ENCODE data around the gene RPL7A. TPM values are rescaled to one million over a fixed set of nuclear protein-coding genes. Genes with fewer than 3 reads are reported as not detected.

The RPL7A gene
- total RNA-seq, 1 donor from 2014 or later = 3,393 TPM

- H3K4me3 ChIP-seq (ENCODE audit: low read depth, low read length) = peak overlapping the region; percentile 90
- DNase-seq (ENCODE audit: low read depth) = no peak
- TF ChIP-seq CTCF (conservative IDR thresholded peaks at IDR 0.05; ENCODE audit: low read depth, low read length) = no peak
Measured at GRCh38 chr9:133348718-133349573, 928 bp downstream of the RPL7A start.

- no peak for TF ChIP-seq CTCF (conservative IDR thresholded peaks at IDR 0.05; ENCODE audit: low read depth, low read length)
- no peak for DNase-seq (ENCODE audit: low read depth)
- peak overlapping the region; percentile 90 for H3K4me3 ChIP-seq (ENCODE audit: low read depth, low read length)
Measured at GRCh38 chr9:133349965-133350616, 2.1 kb downstream of the RPL7A start.

GRCh38 chr9:133351526-133351907 is 3.5 kb downstream of the RPL7A start:
- DNase-seq (ENCODE audit: low read depth) = no peak
- H3K4me3 ChIP-seq (ENCODE audit: low read depth, low read length) = no peak overlapping the region
- TF ChIP-seq CTCF (conservative IDR thresholded peaks at IDR 0.05; ENCODE audit: low read depth, low read length) = no peak

- DNase-seq (ENCODE audit: low read depth) = no peak
- TF ChIP-seq CTCF (conservative IDR thresholded peaks at IDR 0.05; ENCODE audit: low read depth, low read length) = peak; percentile 77
- H3K4me3 ChIP-seq (ENCODE audit: low read depth, low read length) = no peak overlapping the region
Measured at GRCh38 chr9:133351908-133352634, 4.1 kb downstream of the RPL7A start.

- TF ChIP-seq CTCF (conservative IDR thresholded peaks at IDR 0.05; ENCODE audit: low read depth, low read length) = no peak
- no peak overlapping the region for H3K4me3 ChIP-seq (ENCODE audit: low read depth, low read length)
- DNase-seq (ENCODE audit: low read depth) = no peak
Measured at GRCh38 chr9:133352635-133353340, 4.8 kb downstream of the RPL7A start.

GRCh38 chr9:133353548-133353947 is 5.5 kb downstream of the RPL7A start:
- TF ChIP-seq CTCF (conservative IDR thresholded peaks at IDR 0.05; ENCODE audit: low read depth, low read length) = no peak

More at GRCh38 chr9:133353548-133353947, 5.5 kb downstream of the RPL7A start:
- no peak for DNase-seq (ENCODE audit: low read depth)
- no peak overlapping the region for H3K4me3 ChIP-seq (ENCODE audit: low read depth, low read length)
